ENCODE results near the gene HAUS7. TPM values are rescaled to one million over a fixed set of nuclear protein-coding genes. Genes with fewer than 3 reads are reported as not detected.

HAUS7 gene
- total RNA-seq = 14.5 and 21.5 TPM in 2 replicates

- DNase-seq = peak; percentile 93
Measured at GRCh38 chrX:153470411-153471363, at the start of gene HAUS7. Gene HAUS7 (minus strand): TSS chrX:153470576. CDS start chrX:153470557, 19 bp downstream.

DNA sequence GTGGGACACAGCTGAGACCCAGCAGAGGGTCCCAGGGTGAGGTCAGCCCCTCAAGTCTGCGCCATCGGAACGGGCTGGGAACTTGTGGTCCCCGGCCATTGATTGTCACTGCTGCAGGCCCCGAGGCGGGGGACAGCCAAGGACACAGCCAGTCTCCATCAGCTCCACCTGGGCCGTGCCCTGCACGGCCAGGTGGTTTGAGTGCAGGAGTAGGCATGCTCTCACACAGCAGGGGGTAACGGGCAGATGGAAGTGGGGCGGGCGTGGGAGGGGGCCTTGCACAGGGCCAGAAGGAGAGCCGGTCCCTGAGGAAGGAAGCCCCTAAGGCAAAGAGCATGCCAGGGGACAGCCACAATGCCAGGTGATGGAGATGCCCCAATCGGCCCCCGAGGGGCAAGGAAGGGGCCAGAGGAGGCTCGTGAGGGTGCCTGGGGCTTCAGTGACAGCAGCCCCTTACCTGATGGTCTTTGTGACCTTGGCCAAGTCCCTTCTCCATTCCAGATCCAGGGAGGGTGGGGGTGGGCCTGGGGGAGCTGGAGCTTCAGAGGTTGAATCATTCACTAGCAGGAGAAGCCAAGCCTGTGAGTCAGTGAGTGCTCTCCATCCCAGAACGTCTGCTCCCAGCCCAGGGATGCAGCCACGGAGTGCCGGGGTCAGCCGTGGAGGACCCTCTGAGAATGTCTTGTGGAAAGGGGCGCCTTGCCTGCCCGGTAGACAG is 49.4 kb upstream of the HAUS7 start:
- no peak for DNase-seq

- no peak for DNase-seq
Measured at GRCh38 chrX:153517946-153518834, 47.8 kb upstream of the HAUS7 start.

GRCh38 chrX:153517423-153517822 is 47.0 kb upstream of the HAUS7 start, which contains the start of gene ATP2B3:
Gene ATP2B3 (plus strand): TSS chrX:153517642. CDS start chrX:153536248, 18,606 bp downstream.
- no peak for DNase-seq

DNA sequence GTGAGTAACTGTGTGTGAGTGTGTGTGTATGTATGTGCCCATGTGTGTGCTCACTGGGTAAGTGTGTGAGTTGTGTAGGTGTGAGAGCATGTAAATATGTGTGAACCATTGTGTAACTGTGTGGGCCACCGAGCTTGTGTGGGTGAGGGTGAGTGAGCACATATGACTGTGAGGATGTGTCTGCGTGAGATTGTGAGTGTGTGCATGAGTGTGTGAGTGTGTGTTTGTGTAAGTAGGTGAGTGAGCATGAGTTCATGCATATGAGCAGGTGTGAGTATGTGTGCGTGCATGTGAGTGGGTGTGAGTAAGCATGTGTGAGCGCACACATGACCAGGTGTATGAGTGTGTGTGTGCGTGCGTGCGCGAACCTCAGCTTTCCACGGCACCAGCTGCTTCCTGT is 45.7 kb upstream of the HAUS7 start:
- DNase-seq = peak; percentile 30

GRCh38 chrX:153515435-153515834 is 45.1 kb upstream of the HAUS7 start:
- no peak for DNase-seq

- DNase-seq = no peak
Measured at GRCh38 chrX:153514259-153514658, 43.9 kb upstream of the HAUS7 start.

GRCh38 chrX:153513265-153513664 is 42.9 kb upstream of the HAUS7 start:
- no peak for DNase-seq

DNA sequence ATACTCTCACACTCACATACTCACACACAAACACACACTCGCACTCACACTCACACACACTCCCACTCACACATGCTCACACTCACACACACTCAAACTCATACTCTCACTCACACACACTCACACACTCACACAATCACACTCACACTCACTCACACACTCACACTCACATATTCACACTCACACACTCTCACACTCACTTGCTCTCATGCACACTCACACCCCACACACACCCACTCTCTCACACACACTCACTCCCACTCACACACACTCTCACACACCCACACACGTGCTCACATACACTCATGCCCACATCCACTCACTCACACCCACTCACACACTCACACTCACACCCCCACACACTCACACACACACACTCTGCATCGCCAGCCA is 42.1 kb upstream of the HAUS7 start:
- DNase-seq = no peak

DNA sequence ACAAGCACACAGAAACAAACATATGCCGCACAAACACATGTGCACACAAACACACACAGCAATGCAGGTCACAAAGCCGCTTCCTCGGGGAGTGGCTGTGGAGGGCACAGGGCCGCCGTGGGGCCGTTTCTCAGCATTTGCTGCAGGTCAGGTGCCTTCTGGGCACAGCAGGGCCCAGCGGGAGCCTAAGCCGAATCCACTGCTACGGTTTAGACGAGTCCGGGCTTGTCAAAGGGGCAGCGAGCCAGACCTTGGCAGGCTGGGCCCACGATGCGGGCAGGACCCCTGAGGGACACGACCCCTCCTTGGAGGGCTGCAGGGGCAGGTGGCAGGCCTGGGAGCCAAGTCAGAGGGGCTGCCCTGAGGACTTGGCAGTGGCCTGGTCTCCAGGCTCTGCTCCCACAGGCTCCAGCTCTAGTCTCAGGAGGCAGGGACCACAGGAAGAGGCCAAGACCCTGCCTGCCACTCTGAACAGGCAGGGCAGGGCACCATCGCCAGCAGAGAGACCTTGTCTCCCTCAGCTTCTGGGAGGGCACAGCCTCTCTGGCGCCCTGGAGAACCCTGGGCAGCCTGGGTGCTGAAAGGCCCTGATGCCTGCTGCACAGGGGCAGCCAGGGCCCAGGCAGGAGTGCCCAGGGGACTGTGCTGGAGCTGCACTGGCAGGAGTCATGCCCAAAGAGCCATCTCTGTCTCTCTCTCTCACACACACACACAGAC is 41.6 kb upstream of the HAUS7 start:
- DNase-seq = no peak

GRCh38 chrX:153510383-153510782 is 40.0 kb upstream of the HAUS7 start:
- DNase-seq = no peak

DNA sequence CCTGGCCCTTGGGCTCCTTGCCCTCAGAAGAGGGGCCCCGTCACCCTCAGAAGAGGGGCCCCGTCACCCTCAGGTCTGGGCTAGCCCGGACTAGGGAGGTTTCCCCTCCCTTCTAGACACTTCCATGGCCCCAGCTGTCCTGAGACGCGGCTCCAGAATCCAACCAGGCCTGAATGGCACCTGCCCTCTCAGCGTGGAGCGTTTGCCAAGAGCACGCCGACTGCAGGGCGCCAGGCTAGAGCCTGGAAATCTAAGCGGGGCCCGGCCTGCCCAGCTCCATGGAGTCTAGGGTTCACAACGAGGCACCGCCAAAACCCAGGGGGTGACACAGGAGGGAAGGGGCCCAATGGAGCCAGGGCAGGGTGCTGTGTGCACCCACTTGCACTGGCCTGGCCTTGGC is 39.2 kb upstream of the HAUS7 start:
- no peak for DNase-seq

DNA sequence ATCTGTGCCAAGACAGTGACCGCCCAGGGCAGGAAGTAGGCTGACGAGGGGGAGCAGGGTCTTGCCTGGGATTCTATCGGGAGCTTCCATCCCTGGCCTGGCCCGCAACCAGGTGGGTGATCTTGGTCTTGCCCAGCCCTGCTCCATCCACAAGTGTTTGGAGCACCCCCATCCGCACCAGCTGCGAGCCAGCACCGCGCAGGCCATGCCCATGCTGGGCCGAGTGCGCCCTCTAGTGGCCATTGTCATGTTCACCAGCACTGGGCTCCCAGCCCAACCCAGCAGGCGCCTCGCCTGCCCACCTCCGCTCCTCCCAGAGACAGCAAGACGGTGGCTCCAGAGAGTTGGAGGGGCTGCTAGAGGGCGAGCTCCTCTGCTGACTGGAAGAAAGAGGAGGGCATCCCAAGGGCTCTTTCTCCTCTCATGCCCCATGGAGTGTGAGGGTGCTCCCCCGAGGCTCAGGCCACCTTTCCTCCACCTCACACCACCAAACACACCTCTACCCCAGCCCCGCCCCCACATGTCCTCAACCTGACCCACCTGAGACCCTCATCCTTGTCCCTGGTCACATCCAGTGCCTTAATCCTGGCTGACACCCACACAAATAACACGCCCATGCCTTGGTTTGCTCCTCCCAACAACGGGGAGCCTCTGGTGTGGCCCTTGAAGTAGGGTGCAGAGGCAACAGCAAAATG is 37.3 kb upstream of the HAUS7 start:
- DNase-seq = peak; percentile 80

DNA sequence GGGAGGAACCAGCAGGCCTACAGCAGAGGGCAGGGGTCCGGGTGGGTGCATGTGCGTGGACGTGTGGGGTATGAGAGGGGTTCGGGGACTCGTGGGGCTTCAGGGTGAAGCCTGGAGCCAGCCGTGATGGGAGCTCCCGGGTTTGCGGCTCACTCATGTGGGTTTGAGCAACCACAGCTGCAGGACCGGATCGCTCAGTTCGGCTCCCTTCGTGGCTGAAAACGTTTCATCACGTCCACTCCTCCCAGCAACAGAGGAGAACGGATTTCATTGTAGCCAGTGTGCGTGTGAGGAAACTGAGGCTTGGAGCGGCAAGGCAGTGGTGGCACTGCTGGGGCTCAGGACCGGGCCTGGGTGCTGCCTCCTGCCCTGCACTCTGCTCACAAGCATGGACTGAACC is 35.0 kb upstream of the HAUS7 start:
- DNase-seq = no peak

GRCh38 chrX:153504445-153505016 is 34.2 kb upstream of the HAUS7 start:
- DNase-seq = no peak

DNA sequence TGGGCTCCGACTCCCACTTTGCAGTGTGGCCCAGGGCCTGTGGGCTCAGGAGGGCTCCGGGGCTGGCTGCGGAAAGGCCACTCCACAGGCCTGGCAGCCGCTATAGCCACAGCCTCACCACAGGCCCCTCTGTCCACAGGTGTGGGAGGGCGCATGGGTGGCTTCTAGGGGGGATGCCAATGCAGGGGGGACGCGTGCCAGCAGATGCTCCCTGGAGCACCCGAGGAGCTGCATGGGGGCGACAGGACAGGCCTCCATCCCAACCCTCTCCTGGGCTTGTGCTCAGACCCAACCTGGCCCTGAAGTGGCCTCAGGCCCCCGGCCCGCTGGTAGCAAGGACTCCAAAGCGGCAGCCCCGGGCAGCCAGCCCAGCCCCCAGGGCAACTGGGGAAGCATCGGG is 32.4 kb upstream of the HAUS7 start:
- DNase-seq = no peak

GRCh38 chrX:153502131-153502530 is 31.8 kb upstream of the HAUS7 start:
- no peak for DNase-seq

DNA sequence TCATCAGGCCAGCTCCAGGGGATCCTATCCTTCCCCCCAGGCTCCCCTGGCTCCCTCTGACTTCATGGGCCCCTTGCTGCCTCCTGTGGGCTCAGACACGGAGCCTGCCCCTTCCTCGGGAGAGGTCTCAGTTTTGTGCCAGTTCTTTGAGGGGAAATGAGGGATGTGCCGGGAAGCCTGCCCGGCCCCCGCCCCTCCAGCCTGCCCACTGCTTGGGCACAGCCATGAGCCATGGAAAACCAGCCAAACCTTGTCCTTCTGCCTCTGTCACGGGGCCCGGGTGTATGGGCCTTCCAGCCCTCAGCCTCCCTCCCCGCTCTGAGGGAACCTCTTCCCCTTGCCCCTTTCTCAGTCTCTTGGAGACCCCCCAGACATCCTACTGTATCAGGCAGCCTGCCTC is 31.2 kb upstream of the HAUS7 start:
- DNase-seq = no peak

- DNase-seq = no peak
Measured at GRCh38 chrX:153500676-153501280, 30.4 kb upstream of the HAUS7 start.

DNA sequence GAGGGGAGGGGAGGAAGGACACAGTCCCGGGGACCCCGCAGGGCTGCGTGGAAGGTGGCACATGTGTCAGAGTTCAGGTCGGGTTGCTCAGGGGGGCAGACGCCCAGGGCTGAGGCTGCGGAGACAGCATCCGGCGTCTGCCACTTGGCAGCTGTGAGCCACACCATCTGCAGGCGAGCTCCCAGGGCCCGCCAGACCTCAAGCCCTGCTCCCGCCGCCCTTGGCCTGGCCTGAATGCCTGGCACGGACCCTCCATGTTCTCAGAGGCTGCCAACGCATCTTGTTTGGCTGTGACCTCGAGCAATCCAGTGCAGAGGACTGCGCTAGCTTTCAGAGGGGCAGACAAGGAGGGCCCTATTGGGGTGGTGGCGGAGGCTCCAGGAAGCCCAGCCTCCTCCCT is 29.5 kb upstream of the HAUS7 start:
- DNase-seq = no peak

GRCh38 chrX:153499341-153499740 is 29.0 kb upstream of the HAUS7 start:
- no peak for DNase-seq
